ENCODE data around the gene TMEM139. TPM values are rescaled to one million over a fixed set of nuclear protein-coding genes. Genes with fewer than 3 reads are reported as not detected.

The TMEM139 gene
- total and polyA plus RNA-seq, 5 donors: 3.6 to 10.9 (median 4.7) TPM

- no peaks in the 10 kb centered on the region for H3K4me1 ChIP-seq (ENCODE audit: control insufficient read depth, insufficient read depth, low read length)
- no peak overlapping the region for H3K27ac ChIP-seq (ENCODE audit: low read length)
- no peak overlapping the region for H3K4me3 ChIP-seq (ENCODE audit: low read length)
- no peaks in the 10 kb centered on the region for H3K27me3 ChIP-seq (ENCODE audit: control insufficient read depth, insufficient read depth)
- DNase-seq (no peak), ATAC-seq (no peak)
- H3K9me3 ChIP-seq (ENCODE audit: control insufficient read depth, low read length): no peaks in the 10 kb centered on the region
- intact Hi-C loops (cut with DNase I): loop anchor here in 3 of 4 donors (5.0 to 10.0 kb wide), 4 partner anchors 59 to 174 kb away; partner anchors contain the start of gene EPHA1 (in 1 of the 3)
- WGBS: 63% methylated on average over 3 of the region's 3 CpGs
These were observed 41.1 kb upstream of the TMEM139 start for GRCh38 chr7:143243614-143244013.

GRCh38 chr7:143244321-143244720, 40.4 kb upstream of the TMEM139 start:
- Histone ChIP-seq H3K4me1 (ENCODE audit: control insufficient read depth, insufficient read depth, low read length) (no peaks in the 10 kb centered on the region), H3K27ac (ENCODE audit: low read length) (no peak overlapping the region), H3K4me3 (ENCODE audit: low read length) (no peak overlapping the region), H3K27me3 (ENCODE audit: control insufficient read depth, insufficient read depth) (no peaks in the 10 kb centered on the region), H3K9me3 (ENCODE audit: control insufficient read depth, low read length) (no peaks in the 10 kb centered on the region)
- intact Hi-C loops (cut with DNase I): loop anchor here in 3 of 4 donors (5.0 to 10.0 kb wide), 4 partner anchors 58 to 173 kb away; partner anchors contain the start of gene EPHA1 (in 1 of the 3)
- 62% methylated on average over 1 of the region's 1 CpG for WGBS
- ATAC-seq (no peak), DNase-seq (no peak)

GRCh38 chr7:143245123-143245522, 39.6 kb upstream of the TMEM139 start:
- no peak for DNase-seq
- Histone ChIP-seq H3K4me3 (ENCODE audit: low read length) (no peak overlapping the region), H3K27ac (ENCODE audit: low read length) (no peak overlapping the region), H3K27me3 (ENCODE audit: control insufficient read depth, insufficient read depth) (no peaks in the 10 kb centered on the region), H3K4me1 (ENCODE audit: control insufficient read depth, insufficient read depth, low read length) (no peaks in the 10 kb centered on the region), H3K9me3 (ENCODE audit: control insufficient read depth, low read length) (no peaks in the 10 kb centered on the region)
- no peak for ATAC-seq
- WGBS: 62% methylated on average over 3 of the region's 3 CpGs
- intact Hi-C loops (cut with DNase I): loop anchor here in 1 of 4 donors (10.0 kb wide), 1 partner anchor 160 kb away; the partner anchor contains the start of gene EPHA1

GRCh38 chr7:143247372-143247771, 37.4 kb upstream of the TMEM139 start:
- no peak overlapping the region for H3K27ac ChIP-seq (ENCODE audit: low read length)
- DNase-seq (no peak), ATAC-seq (no peak)
- WGBS: 22% methylated on average over 1 of the region's 1 CpG
- H3K4me1 ChIP-seq (ENCODE audit: control insufficient read depth, insufficient read depth, low read length): no peaks in the 10 kb centered on the region
- H3K27me3 ChIP-seq (ENCODE audit: control insufficient read depth, insufficient read depth): no peaks in the 10 kb centered on the region
- no peak overlapping the region for H3K4me3 ChIP-seq (ENCODE audit: low read length)
- no peaks in the 10 kb centered on the region for H3K9me3 ChIP-seq (ENCODE audit: control insufficient read depth, low read length)
- intact Hi-C loops (cut with DNase I): loop anchor here in 1 of 4 donors (10.0 kb wide), 1 partner anchor 157 kb away; the partner anchor contains the start of gene EPHA1

GRCh38 chr7:143248761-143249354, 35.9 kb upstream of the TMEM139 start:
- ATAC-seq (no peak), DNase-seq (no peak)
- H3K9me3 ChIP-seq (ENCODE audit: control insufficient read depth, low read length): no peaks in the 10 kb centered on the region
- no peaks in the 10 kb centered on the region for H3K27me3 ChIP-seq (ENCODE audit: control insufficient read depth, insufficient read depth)
- no peak overlapping the region for H3K4me3 ChIP-seq (ENCODE audit: low read length)
- intact Hi-C loops (cut with DNase I): loop anchor here in 1 of 4 donors (10.0 kb wide), 1 partner anchor 156 kb away; the partner anchor contains the start of gene EPHA1
- H3K4me1 ChIP-seq (ENCODE audit: control insufficient read depth, insufficient read depth, low read length): no peaks in the 10 kb centered on the region
- WGBS: 91% methylated on average over 2 of the region's 2 CpGs
- H3K27ac ChIP-seq (ENCODE audit: low read length): no peak overlapping the region

- ATAC-seq (no peak), DNase-seq (no peak)
- H3K4me1 ChIP-seq (ENCODE audit: control insufficient read depth, insufficient read depth, low read length): no peaks in the 10 kb centered on the region
- no peaks in the 10 kb centered on the region for H3K27me3 ChIP-seq (ENCODE audit: control insufficient read depth, insufficient read depth)
- intact Hi-C loops (cut with DNase I): no loop called here
- H3K27ac ChIP-seq (ENCODE audit: low read length): no peak overlapping the region
- H3K9me3 ChIP-seq (ENCODE audit: control insufficient read depth, low read length): no peaks in the 10 kb centered on the region
- no peak overlapping the region for H3K4me3 ChIP-seq (ENCODE audit: low read length)
These were observed 34.6 kb upstream of the TMEM139 start for GRCh38 chr7:143250199-143250598.

GRCh38 chr7:143250822-143251221, 33.9 kb upstream of the TMEM139 start:
- Histone ChIP-seq H3K27me3 (ENCODE audit: control insufficient read depth, insufficient read depth) (no peaks in the 10 kb centered on the region), H3K4me1 (ENCODE audit: control insufficient read depth, insufficient read depth, low read length) (no peaks in the 10 kb centered on the region), H3K27ac (ENCODE audit: low read length) (no peak overlapping the region), H3K9me3 (ENCODE audit: control insufficient read depth, low read length) (no peaks in the 10 kb centered on the region), H3K4me3 (ENCODE audit: low read length) (no peak overlapping the region)
- no peak for ATAC-seq
- WGBS: 94% methylated on average over 1 of the region's 1 CpG
- no peak for DNase-seq
- intact Hi-C loops (cut with DNase I): no loop called here

- Histone ChIP-seq H3K27me3 (ENCODE audit: control insufficient read depth, insufficient read depth) (no peaks in the 10 kb centered on the region), H3K4me3 (ENCODE audit: low read length) (no peak overlapping the region), H3K4me1 (ENCODE audit: control insufficient read depth, insufficient read depth, low read length) (no peaks in the 10 kb centered on the region), H3K27ac (ENCODE audit: low read length) (no peak overlapping the region), H3K9me3 (ENCODE audit: control insufficient read depth, low read length) (no peaks in the 10 kb centered on the region)
- ATAC-seq (no peak), DNase-seq (no peak)
- 89% methylated on average over 2 of the region's 2 CpGs for WGBS
- intact Hi-C loops (cut with DNase I): no loop called here
These were observed 32.8 kb upstream of the TMEM139 start for GRCh38 chr7:143252006-143252405.

- WGBS: 77% methylated on average over 3 of the region's 3 CpGs
- Histone ChIP-seq H3K9me3 (ENCODE audit: control insufficient read depth, low read length) (no peaks in the 10 kb centered on the region), H3K4me3 (ENCODE audit: low read length) (no peak overlapping the region), H3K4me1 (ENCODE audit: control insufficient read depth, insufficient read depth, low read length) (no peaks in the 10 kb centered on the region), H3K27ac (ENCODE audit: low read length) (no peak overlapping the region), H3K27me3 (ENCODE audit: control insufficient read depth, insufficient read depth) (no peaks in the 10 kb centered on the region)
- intact Hi-C loops (cut with DNase I): no loop called here
- no peak for DNase-seq
- ATAC-seq: no peak
These were observed 29.2 kb upstream of the TMEM139 start for GRCh38 chr7:143255564-143255963.

- intact Hi-C loops (cut with DNase I): no loop called here
- 88% methylated on average over 3 of the region's 3 CpGs for WGBS
- no peak overlapping the region for H3K4me3 ChIP-seq (ENCODE audit: low read length)
These were observed 28.4 kb upstream of the TMEM139 start for GRCh38 chr7:143256325-143256724.

GRCh38 chr7:143256932-143257331, 27.8 kb upstream of the TMEM139 start:
- intact Hi-C loops (cut with DNase I): no loop called here
- Histone ChIP-seq H3K4me1 (ENCODE audit: control insufficient read depth, insufficient read depth, low read length) (no peaks in the 10 kb centered on the region), H3K9me3 (ENCODE audit: control insufficient read depth, low read length) (no peaks in the 10 kb centered on the region), H3K27me3 (ENCODE audit: control insufficient read depth, insufficient read depth) (no peaks in the 10 kb centered on the region), H3K27ac (ENCODE audit: low read length) (no peak overlapping the region), H3K4me3 (ENCODE audit: low read length) (no peak overlapping the region)
- 90% methylated on average over 4 of the region's 4 CpGs for WGBS
- DNase-seq (no peak), ATAC-seq (no peak)

More at GRCh38 chr7:143256325-143256724, 28.4 kb upstream of the TMEM139 start:
- Histone ChIP-seq H3K4me1 (ENCODE audit: control insufficient read depth, insufficient read depth, low read length) (no peaks in the 10 kb centered on the region), H3K9me3 (ENCODE audit: control insufficient read depth, low read length) (no peaks in the 10 kb centered on the region), H3K27ac (ENCODE audit: low read length) (no peak overlapping the region), H3K27me3 (ENCODE audit: control insufficient read depth, insufficient read depth) (no peaks in the 10 kb centered on the region)
- ATAC-seq (no peak), DNase-seq (no peak)
